Measurements from ENCODE around the gene AIRE. TPM values are rescaled to one million over a fixed set of nuclear protein-coding genes. Genes with fewer than 3 reads are reported as not detected.

The AIRE gene
- total RNA-seq, 2 donors from 2014 or later: not detected

DNA sequence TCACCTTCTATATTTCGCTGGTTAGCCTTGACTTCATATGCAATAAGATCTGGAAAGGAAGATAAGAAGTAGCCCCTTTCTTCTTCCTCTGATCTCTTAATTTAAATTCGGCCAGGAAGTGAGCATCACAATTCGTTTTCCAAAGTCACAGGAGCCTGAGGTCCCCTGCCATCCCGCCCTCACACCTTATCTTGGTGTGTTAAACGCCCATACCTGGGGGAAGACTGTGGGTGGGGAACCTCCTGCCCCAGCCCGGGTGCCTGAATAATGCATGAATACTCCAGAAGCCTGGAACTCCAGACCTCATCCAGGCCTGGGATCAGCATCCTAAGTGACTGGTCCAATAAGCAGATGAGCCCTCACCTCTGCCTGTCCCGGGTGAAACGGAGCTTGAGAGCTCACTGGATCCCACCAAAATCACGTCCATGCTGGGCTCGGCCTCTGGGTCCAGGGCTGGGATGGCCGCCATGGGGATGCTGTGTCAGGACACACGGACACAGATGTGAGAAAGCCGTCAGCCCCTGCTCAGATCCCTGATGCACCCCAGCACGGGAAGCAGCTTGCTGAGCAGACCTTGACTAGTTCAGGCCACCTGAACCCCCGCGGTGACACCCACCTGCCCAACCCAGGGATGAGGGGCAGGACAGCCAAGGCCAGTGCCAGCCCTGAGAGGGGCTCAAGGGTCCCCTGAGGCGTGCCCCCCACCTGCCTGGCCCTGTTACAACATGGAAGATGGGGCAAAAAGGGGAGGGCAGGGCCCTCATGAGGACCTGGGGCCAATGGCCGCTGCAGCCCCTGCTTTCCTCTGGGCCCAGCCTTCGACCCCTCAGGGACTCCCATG is 24.7 kb upstream of the AIRE start:
- H3K36me3 ChIP-seq: no peaks in the 10 kb centered on the region
- TF ChIP-seq, protein P1, sequence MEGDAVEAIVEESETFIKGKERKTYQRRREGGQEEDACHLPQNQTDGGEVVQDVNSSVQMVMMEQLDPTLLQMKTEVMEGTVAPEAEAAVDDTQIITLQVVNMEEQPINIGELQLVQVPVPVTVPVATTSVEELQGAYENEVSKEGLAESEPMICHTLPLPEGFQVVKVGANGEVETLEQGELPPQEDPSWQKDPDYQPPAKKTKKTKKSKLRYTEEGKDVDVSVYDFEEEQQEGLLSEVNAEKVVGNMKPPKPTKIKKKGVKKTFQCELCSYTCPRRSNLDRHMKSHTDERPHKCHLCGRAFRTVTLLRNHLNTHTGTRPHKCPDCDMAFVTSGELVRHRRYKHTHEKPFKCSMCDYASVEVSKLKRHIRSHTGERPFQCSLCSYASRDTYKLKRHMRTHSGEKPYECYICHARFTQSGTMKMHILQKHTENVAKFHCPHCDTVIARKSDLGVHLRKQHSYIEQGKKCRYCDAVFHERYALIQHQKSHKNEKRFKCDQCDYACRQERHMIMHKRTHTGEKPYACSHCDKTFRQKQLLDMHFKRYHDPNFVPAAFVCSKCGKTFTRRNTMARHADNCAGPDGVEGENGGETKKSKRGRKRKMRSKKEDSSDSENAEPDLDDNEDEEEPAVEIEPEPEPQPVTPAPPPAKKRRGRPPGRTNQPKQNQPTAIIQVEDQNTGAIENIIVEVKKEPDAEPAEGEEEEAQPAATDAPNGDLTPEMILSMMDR (IDR thresholded peaks at IDR 0.05): no peak
- no peak for DNase-seq (ENCODE audit: low spot score)
- H3K27me3 ChIP-seq (replicated peaks; ENCODE audit: insufficient read depth): no peaks in the 10 kb centered on the region
- H3K4me3 ChIP-seq: no peak overlapping the region
- peaks cover 2% of the 10 kb centered on the region for H3K9me3 ChIP-seq
- H3K27ac ChIP-seq: no peak overlapping the region
- no peak for ATAC-seq (ENCODE audit: insufficient number of reproducible peaks, low FRiP score, low read depth)
- H3K4me1 ChIP-seq (ENCODE audit: control insufficient read depth in 1 of 2, low read depth in 2 of 2): no peaks in the 10 kb centered on the region

DNA sequence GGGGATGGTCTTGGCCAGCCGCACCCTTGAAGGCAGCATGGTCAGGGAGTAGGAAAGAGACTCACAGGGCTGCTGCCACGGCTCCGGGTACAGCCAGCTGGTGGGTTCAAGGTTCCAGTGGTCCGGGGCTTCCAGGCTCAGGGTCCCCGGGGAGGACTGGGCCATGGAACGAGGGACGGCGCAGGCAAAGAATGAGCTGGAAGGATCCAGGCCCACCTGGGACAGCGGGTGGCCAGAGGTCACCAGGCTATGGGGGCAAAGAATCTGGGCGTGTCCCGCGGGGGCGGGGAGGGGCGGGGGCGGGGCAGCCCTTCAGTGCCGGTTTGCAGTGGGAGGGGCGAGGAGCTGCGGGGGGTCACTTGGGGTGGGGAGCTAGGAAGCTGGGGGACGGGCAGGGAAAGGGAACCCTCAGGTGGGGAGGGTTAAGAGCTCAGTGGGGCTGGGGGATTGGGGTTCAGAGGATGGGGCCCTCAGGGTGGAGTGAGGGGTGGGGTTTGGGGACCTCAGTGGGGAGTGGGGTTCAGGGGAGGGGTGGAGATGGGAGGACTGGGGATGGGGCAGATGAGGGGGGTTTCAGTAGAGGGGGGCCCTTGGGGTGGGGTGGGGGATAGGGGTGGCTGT is 23.9 kb upstream of the AIRE start, which contains the start of gene DNMT3L:
DNMT3L (minus strand) TSS at position 223 of the 621 bp plus-strand sequence. CDS start 638 bp downstream, outside the sequence.
- TF ChIP-seq, protein P1 (IDR thresholded peaks at IDR 0.05): no peak
- no peak within 1 kb of the TSS for H3K27ac ChIP-seq
- H3K27me3 ChIP-seq (replicated peaks; ENCODE audit: insufficient read depth): no peaks in the 10 kb centered on the region
- H3K4me3 ChIP-seq: no peak within 1 kb of the TSS
- H3K9me3 ChIP-seq: peaks cover 2% of the 10 kb centered on the region
- H3K36me3 ChIP-seq: no peaks in the 10 kb centered on the region
- no peak for ATAC-seq (ENCODE audit: insufficient number of reproducible peaks, low FRiP score, low read depth)
- no peak for DNase-seq (ENCODE audit: low spot score)
- no peaks in the 10 kb centered on the region for H3K4me1 ChIP-seq (ENCODE audit: control insufficient read depth in 1 of 2, low read depth in 2 of 2)

DNA sequence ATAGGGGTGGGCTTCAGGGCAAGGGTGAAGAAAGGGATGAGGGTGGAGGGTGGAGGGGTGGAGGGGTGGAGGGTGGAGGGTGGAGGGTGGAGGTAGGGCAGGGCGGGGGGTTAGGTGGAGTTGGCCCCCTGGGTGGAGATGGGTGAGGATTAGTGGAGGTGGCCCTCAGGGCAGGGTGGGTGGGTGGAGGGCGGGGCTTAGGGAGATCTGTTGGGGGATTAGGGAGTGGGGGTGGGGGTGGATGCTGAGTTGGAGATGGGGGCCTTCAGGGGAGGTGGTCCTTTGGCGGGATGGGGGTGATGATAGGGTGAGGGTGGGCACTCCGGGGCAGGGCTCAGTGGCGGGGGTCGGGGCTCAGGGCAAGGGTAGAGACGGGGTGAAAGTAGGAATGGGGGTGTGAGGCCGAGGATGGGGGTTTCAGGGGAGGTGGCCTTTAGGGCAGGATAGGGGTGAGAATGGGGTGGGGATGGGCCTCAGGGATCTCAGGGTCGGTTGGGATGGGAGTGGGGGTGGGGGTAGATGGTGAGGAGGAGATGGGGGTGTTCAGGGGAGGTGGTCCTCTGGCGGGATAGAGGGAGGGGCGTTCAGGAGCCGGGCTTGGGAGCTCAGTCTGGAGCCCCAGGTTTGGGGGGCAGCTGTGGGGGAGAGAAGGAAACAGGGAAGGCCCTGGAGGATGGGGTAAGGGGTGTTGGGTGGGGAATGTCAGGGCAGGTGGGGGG is 23.2 kb upstream of the AIRE start:
- H3K4me1 ChIP-seq (ENCODE audit: control insufficient read depth in 1 of 2, low read depth in 2 of 2): no peaks in the 10 kb centered on the region
- peaks cover 2% of the 10 kb centered on the region for H3K9me3 ChIP-seq
- H3K36me3 ChIP-seq: no peaks in the 10 kb centered on the region
- no peak for DNase-seq (ENCODE audit: low spot score)
- H3K27me3 ChIP-seq (replicated peaks; ENCODE audit: insufficient read depth): no peaks in the 10 kb centered on the region
- TF ChIP-seq, protein P1 (IDR thresholded peaks at IDR 0.05): no peak
- no peak overlapping the region for H3K27ac ChIP-seq
- no peak overlapping the region for H3K4me3 ChIP-seq
- ATAC-seq (ENCODE audit: insufficient number of reproducible peaks, low FRiP score, low read depth): no peak

DNA sequence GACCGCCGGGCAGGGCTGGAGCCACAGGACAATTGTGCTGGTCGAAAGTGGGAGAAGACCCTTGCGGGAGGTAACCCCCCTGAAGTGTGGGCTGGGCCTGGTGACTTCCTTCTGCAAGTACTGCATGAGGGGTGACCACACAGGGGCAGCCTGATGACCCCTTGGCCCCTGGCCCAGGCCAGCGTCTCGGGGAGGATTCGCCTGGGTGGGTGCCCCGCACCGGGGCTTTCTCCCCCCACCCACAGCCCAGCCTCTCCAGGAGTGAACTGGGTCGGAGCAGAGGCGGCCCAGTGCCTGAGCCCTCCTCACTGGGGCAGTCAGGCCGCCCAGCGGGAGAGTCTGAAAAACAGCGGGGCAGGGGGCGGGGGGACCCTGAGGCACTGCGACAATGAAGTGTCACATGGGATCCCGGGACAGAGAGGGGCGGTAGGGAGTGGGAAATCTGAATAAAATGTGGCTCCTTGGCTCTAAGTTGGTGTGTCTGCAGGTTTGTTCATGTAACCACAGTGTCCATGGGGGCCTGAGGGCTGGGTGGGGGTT is 22.4 kb upstream of the AIRE start:
- Histone ChIP-seq H3K4me3 (no peak overlapping the region), H3K9me3 (peaks cover 2% of the 10 kb centered on the region), H3K27ac (no peak overlapping the region), H3K4me1 (ENCODE audit: control insufficient read depth in 1 of 2, low read depth in 2 of 2) (no peaks in the 10 kb centered on the region), H3K36me3 (no peaks in the 10 kb centered on the region), H3K27me3 (replicated peaks; ENCODE audit: insufficient read depth) (no peaks in the 10 kb centered on the region)
- no peak for ATAC-seq (ENCODE audit: insufficient number of reproducible peaks, low FRiP score, low read depth)
- TF ChIP-seq, protein P1 (IDR thresholded peaks at IDR 0.05): no peak
- DNase-seq (ENCODE audit: low spot score): no peak

DNA sequence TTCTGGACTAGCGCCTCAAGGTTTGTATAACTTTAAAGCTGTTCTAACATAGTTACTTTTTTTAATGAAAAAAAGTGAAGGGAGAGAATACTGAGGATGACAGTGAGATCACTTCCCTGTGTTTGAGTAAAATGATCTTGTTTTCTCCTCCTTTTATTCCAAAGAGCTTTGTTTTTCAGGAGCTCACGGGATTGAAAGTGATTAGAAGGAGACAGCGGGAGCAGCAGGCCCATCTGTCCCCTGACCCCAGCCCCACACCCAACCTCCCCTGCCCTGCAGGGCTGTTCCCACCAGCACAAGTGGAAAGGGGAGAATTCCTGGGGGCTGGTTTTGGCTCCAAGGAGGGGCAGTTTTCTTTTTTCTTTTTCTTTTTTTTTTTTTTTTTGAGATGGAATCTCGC is 21.9 kb upstream of the AIRE start:
- Histone ChIP-seq H3K9me3 (peaks cover 2% of the 10 kb centered on the region), H3K27ac (no peak overlapping the region), H3K4me3 (no peak overlapping the region), H3K4me1 (ENCODE audit: control insufficient read depth in 1 of 2, low read depth in 2 of 2) (no peaks in the 10 kb centered on the region), H3K36me3 (no peaks in the 10 kb centered on the region), H3K27me3 (replicated peaks; ENCODE audit: insufficient read depth) (no peaks in the 10 kb centered on the region)
- TF ChIP-seq, protein P1 (IDR thresholded peaks at IDR 0.05): no peak
- DNase-seq (ENCODE audit: low spot score): no peak
- ATAC-seq (ENCODE audit: insufficient number of reproducible peaks, low FRiP score, low read depth): no peak
